NCI-H2196 treated with DMSO at 0.1 percent for 48 hours (cell line): Measurements from ENCODE around the gene BTRC.
"Not testable (repeated sequence)": the region's sequence is repeated elsewhere in the genome, so short reads cannot be mapped to it uniquely, and the experiment has no call there.

Experiments
- DNase-seq: peaks from one replicate; lab custom pipeline; 2025; ENCODE audit not compliant: unreplicated experiment; lab: John Stamatoyannopoulos, UW

Gene BTRC

GRCh38 chr10:101578192-101578591 lies 224.2 kb downstream of the BTRC start:
- no peak for DNase-seq

GRCh38 chr10:101578803-101579515 lies 225.0 kb downstream of the BTRC start:
- no peak for DNase-seq

DNA sequence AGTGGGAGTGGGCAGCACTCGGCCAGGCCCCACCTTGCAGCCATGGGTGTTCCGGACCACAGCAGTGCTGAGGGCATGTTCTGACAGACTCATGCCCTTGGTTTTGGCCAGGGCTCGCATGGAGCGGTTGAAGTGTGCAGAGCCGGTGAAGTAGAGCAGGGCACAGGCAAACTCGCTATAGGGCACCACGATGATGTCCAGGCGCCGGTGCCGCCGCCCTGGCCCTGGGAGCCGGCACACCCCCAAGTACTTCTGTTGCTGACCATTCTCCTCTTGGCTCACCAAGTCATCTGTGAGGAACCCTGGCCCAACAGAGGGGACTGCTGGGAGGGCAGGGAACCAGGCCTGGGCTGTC lies 225.5 kb downstream of the BTRC start:
- DNase-seq: no peak

DNA sequence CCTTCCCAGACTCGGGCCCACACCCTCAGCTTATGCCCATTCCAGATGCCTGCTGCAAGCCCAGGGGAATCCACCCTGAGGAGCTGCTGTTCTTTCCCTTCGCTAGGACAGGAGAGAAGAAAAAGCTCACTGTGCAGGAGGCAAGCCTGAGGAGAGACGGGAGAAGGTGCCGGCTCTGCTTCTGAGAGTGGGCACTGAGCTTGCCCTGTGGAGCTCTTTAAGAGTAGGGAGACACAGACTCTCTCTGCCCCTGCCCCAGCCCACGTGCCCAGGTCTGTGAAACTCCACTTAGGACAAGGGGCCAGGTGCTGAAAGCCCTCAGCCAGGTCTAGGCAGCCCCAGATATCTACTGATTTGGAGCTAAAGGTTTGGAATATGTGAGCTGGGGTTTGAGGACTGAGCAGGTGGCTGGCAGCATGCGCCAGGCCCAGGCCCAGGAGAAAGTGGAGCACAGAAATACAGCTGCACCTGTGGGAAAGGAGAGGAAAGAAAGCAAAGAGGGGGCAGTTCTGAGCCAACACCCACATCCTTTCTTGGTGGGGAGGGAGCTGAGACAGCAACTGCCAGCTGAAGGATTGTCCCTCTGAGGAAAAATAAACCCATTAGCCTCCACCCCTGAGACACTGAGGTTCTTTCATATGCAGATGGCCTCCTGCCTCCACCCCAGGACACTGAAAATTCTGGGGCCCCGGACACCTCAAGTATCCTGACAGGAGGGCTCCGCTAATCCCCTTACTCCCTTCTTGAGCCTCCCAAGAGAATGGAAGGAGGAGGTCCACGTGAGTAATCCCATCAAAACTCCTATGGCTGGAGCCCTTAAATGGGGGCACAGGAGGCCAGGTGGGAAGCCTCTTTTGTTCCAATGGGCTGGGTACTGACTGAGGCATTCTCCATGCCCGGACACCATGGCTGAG lies 226.8 kb downstream of the BTRC start:
- no peak for DNase-seq

DNA sequence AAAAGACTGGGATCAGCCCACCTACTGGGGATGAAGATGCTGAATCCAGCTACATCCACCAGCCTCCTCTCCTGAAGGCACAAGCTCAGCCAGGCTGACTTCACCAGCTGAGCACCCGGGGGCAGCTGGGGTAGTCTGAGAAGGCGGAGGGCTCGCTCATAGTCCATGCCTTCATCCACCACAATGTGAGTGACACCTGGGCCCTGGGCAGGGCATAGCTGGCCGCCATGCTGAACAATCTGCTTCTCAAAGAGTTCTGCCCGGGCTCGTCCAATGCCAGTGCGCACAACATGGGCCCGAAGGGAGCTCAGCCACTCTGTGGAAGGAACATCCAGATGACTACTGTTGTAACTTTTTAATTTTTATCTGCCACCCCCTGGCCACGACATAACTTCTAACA lies 231.9 kb downstream of the BTRC start:
- no peak for DNase-seq

GRCh38 chr10:101587725-101588653 lies 234.0 kb downstream of the BTRC start, which contains the start of the genes DPCD and POLL:
TSS of gene DPCD (plus strand) at chr10:101588321. CDS start at chr10:101588337, 16 bp downstream.
TSS of gene POLL (minus strand) at chr10:101588257. CDS start at chr10:101587360, 897 bp downstream.
- peak; percentile 58 for DNase-seq

DNA sequence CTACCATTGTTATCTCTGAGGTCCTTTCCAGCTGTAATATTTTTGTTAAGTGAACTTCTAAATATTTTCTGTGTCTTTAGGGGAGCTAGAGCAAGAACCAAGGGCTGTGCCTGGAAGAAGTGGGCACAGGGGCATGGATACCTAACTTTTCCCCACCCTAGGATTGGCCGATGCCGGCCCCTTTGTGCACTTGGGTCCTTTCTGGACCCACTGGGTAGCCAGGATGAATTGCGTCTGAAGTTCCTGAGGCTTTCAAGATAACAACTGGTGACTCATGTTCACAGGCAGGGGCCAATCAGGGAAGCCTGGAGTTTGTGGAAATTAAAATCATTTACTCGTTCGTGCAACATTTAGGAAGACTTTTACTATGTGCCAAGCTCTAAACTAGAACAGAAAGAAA lies 234.9 kb downstream of the BTRC start:
- no peak for DNase-seq

GRCh38 chr10:101593331-101593730 lies 239.4 kb downstream of the BTRC start:
- not testable (repeated sequence) for DNase-seq

GRCh38 chr10:101595591-101596433 lies 241.8 kb downstream of the BTRC start:
- no peak for DNase-seq

DNA sequence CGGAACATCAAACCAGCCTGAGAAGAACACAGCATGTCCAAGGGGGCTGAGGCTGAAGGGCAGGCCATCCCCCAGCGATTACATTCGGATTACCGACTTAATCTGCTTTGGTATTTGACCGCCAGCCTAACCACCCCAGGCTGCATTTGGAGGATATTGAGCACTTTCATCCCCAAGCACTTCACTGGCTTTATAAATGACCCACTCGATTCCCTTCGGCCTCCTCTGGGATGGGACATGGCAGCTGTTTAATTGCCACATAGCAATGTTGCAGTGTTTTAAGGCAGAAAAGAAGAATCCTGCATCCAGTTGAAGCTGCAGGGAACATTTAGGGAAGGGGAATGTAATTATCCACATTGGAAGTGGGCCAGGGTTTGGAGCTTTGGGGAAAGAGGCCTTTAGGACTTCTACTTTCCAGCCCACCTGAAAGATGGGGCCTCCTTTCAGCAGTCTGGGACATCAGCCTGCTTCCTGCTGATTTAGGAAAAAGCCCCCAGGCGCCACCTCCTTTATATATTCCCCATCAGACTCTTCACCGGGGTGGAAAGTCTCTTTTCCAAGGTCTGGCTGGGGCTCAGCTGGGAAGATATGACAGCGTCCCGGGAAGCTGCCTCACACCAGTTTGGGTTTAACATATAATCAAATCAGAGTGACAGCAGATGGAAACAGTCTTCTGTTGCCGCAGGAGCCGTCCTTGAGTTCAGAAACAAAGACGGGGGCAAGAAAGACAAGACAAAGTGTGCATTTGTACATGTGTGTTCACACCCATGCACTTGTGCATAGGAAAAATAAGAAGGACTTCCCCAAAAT lies 243.3 kb downstream of the BTRC start:
- no peak for DNase-seq

- DNase-seq: no peak
Measured at GRCh38 chr10:101601541-101601940, 247.6 kb downstream of the BTRC start.

- DNase-seq: peak; percentile 51
Measured at GRCh38 chr10:101602761-101603398, 248.9 kb downstream of the BTRC start.
